Urothelium cell line (cell line): Measurements from ENCODE around the gene DENND1A.
"Not testable (repeated sequence)": the region's sequence is repeated elsewhere in the genome, so short reads cannot be mapped to it uniquely, and the experiment has no call there.

ENCODE experiments used
- DNase-seq: peaks from one replicate; pipeline ENCODE4 v3.0.0; 2011; ENCODE audit warnings: low spot score, mixed read lengths
- FAIRE-seq: peaks from 2 replicates; lab custom pipeline; 2011; peaks lifted over from hg19 to GRCh38; lab: Jason Lieb, UNC

DENND1A gene

DNA sequence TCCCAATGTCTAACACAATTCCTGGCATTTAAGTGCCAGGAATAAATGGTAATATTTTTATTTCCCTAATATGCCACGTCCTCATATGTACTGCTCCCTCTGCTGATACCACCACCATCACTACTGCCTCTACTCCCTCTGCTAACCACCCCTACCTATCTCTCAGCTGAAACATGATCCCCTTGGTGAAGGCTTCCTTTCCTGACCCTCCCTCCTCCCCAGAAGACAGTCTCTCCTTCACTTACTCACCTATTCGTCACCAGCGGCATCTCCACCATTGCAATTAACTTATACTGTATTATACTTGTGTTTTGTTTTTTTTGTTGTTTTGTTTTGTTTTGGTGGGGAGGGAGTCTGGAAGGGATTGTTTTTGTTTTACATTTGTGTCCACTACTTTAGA, 4.8 kb downstream of the DENND1A start:
- DNase-seq = no peak
- no peak for FAIRE-seq

DNA sequence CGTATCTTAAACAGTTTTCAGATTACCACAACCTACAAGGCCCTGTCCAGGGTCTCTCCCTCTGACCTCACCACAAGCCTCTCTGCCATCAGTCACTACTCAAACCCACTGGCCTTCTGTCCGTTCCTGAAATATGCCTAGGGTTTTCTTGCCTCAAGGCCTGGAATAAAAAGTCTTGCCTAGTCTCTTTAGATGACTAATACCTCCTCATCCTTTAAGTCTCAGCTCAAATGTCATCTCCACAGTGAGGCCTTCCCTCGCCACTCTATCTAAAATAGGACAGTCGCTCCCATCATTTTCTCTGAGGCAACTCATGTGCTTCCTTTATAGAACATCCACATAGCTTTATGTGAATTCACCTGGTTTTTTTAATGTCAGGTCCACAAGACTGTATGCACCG, 5.2 kb downstream of the DENND1A start:
- DNase-seq (no peak), FAIRE-seq (no peak)

DNA sequence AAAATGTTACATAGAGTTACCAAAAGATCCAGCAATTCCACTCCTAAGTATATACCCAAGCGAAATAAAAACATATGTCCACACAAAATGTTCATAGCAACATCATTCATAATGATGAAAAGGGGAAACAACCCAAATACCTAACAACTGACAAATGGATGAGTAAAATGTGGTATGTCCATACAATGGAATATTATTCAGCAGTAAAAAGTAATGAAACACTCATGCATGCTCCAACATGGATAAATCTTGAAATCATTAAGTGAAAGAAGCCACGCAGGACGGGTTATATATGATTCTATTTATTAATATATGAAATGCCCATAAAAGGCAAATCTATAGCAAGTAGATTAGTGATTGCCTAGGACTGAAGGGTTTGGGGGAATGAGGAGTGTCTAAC, 6.0 kb downstream of the DENND1A start:
- DNase-seq (no peak), FAIRE-seq (no peak)

DNA sequence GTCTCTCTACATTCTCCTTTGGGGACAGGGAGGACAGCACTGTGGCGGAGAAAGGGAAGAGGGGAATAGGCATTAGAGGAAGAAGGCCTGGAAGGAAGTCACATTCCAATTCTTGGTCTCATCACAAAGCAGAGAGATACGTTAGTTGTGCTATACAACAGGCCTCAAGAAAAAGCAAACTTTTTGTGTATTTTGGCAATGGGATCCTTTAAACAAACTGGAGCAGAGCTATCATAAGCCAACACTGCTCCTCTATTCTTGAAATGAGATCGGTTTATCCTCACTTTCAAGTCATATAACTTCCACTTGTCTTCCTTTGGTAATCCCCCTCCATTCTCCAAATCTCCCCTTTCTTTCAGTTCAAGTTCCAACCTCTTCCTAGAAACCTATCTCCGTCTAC, 6.5 kb downstream of the DENND1A start:
- DNase-seq = no peak
- no peak for FAIRE-seq

DNA sequence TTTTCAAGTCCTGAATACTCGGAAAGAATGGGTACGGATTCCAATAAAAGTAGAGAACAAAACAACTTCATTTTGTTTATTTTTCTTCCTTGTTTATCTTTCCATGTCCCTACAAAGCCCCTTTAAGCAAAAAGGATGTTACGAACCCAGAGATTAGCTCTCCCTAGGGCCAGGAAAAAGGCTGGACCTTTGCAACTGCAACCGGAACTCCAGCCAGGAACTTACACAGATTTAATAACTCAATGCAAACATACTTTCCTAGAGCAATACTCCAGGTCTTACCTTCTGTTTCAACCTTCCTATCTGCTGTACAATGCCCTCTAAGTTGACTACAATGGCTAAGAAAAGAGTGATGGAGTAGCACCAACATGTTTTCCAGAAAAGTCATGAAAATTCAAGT, 7.0 kb downstream of the DENND1A start:
- no peak for FAIRE-seq
- no peak for DNase-seq

DNA sequence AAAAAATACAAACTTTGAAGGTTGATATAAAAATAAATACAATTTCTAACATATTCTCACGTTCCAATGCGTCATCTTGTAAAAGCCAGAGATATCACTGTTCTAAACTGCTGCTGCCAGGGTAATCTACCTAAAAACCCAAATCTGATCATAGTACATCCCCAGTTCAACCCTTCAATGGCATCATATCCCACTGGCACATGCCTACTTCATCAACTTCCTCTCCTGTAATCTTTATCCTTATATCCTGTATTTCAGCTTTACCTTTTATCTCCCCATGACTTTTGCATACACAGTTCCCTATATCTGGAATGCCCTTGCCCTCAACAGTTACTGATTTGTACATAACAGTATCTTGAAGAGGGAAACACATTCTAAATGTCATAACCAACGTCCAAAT, 7.5 kb downstream of the DENND1A start:
- DNase-seq (no peak), FAIRE-seq (no peak)

DNA sequence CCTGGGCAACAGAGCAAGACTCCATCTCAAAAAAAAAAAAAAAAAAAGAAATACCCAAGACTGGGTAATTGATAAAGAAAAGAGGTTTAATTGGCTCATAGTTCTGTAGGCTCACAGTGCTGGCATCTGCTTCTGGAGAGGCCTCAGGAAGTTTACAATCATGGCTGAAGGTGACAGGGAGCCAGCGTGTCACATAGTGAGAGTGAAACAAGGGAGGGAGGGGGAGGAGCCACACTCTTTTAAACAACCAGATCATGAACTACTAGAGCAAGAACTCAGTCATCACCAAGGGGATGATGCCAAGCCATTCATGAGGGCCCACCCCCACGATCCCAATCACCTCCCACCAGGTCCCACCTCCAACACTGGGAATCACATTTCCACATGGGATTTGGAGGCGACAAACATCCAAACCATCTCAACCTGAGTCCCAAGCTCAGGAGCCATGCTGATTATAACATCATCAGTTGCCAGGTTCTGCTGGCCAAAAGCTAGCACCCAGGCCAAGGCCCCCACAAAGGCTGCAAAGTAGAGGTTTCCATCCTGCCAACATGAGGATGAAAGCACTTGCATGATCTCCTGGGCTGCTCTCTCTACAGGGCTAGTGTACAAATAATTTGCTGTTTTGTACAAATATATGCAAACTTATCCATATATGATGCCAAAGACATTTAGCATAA, 15.3 kb downstream of the DENND1A start:
- DNase-seq (no peak), FAIRE-seq (no peak)

DNA sequence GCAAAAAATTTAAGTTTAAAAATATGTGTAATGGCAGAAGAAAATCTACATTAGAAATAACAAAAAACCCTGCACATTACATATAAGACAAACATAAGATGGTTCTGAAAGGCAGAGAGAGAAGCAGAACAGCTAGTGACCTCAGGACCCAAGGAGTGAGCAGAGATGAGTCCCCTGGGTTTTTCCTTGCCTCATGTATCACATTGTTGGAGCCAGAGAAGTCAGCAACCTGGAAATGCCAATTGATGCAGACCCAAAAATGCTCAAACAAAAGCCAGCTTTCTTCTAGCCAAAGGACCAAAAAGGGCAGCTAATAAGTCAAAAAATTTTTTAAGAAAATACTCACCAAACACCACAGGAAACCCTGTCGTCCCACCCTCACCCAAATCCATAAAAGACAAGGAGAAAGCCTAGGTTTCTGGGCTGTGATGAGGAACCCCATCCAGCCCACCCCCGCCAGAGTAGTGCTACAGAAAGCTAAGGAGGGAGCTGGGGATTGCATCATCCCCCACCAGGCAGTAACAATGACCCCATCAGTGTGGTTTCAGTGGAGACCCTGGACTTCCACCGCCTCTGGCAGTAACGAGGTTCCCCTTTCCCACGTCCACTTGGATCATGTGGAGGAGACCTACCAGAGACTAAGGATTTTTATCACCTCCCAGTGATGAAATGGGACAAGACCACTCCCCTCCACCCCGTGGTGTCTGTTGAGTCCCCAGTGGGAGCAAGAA, 17.6 kb downstream of the DENND1A start:
- no peak for FAIRE-seq
- DNase-seq = no peak

DNA sequence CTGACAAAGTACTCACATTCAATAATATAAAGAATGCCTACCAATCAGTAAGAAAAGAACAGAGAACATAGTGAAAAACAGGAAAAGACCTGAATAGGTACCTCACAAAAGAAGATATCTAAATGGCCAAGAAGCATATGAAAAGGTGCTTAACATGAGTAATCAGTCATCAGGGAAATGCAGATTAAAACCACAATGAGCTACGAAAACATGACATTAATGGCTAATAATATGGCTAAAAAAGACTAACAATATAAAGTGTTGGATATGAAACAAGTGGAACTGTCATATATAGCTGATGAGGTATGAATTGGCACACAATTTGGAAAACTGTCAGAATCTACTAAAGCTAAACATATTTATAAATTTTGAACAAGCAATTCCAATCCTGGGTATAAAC, 18.9 kb downstream of the DENND1A start:
- FAIRE-seq (no peak), DNase-seq (no peak)

DNA sequence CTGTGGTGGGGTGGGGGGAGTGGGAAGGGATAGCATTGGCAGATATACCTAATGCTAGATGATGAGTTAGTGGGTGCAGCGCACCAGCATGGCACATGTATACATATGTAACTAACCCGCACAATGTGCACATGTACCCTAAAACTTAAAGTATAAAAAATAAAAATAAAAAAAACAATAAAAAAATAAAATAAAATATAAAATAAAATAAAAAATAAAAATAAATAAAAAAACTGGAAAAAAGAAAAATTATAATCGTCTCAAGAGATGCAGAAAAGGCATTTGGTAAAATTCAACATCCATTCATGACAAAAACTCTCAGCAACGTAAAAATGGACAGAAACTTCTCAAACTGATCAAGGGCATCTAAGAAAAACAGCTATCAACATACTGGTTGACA, 20.7 kb downstream of the DENND1A start:
- DNase-seq, FAIRE-seq: not testable (repeated sequence)

DNA sequence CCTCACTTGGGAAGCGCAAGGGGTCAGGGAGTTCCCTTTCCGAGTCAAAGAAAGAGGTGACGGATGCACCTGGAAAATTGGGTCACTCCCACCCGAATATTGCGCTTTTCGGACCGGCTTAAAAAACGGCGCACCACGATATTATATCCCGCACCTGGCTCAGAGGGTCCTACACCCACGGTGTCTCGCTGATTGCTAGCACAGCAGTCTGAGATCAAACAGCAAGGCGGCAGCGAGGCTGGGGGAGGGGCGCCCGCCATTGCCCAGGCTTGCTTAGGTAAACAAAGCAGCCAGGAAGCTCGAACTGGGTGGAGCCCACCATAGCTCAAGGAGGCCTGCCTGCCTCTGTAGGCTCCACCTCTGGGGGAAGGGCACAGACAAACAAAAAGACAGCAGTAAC, 26.4 kb downstream of the DENND1A start:
- FAIRE-seq, DNase-seq: not testable (repeated sequence)

DNA sequence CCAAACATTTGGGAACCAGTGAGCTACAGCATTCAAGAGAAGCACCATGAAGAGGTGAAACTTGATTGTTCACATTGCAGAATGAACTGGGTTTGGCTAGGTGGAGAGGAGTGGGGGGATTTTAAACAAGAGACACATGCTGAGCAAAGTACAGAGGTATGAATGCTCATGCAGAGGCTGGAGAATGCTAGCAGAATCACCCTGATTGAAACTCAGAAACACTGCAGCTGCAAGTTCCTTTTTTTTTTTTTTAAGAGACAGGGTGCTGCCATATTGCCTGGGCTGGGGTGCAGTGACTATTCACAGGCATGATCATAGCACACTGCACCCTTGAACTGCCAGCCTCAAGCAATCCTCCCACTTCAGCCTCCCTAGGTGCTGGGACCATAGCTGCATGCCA, 35.1 kb downstream of the DENND1A start:
- DNase-seq (no peak), FAIRE-seq (no peak)

DNA sequence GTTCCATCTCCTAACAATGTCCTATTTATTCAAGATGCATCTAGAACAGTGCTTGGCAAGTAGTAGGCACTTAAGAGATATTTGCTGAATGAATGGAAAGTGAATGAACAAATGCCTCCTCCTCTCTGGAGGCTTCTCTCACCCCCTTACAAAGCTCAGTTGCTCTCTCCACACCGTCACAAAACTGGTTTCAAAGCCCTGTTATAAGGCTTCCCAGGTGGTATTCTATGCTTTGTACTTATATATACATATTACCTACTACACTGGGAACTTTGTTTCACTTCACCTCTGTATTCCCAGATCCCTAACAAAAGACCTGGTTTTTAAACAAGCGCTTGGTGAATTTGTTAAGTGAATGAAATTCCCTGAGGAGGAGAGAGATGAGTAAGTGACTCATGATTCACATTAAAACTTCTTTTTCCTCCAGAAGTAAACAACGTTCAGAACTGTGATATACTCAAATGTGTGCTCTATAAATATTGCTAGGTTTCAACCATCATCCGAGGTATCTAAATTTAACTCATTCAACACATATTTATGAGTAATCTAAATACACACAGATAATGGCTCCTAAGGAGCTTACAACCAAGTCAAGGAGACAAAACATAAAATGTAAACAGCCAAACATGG, 36.0 kb downstream of the DENND1A start:
- no peak for FAIRE-seq
- no peak for DNase-seq

DNA sequence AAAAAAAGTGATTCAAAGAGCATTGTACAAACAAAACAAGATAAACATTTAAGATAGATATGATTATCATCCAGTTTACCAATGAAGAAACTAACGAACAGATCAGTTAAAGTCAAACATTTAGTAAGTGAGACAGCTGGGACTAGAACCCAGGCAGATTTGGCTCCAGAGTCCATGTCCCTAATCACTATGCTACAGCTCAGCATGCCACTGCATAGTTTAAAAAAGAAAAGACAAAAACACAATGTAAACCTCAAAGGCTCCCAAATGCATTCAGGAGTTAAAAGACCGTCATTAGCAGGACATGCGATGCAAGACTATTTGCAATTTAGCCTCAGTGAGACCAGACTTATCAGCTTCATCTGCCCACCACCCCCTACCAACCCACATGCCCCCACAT, 36.8 kb downstream of the DENND1A start:
- DNase-seq (no peak), FAIRE-seq (no peak)

DNA sequence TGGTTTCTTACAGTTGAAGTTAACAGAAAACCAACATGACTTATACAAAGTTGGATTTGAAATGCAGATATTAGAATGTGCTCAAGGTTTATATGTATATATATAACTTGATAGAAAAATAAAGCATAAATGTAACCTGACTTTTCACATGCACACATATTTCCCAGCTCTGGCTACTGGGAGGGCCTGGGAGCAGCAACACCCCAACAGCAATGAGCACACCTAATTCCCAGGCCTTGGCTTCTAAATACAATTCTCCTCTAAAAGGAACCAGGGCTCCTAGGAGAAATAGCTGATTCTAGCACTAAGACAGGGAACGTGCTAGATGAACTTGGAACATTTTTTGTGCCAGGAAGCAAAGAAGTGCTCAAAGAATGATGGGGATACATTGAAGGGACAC, 42.1 kb downstream of the DENND1A start:
- FAIRE-seq = no peak
- DNase-seq = no peak

DNA sequence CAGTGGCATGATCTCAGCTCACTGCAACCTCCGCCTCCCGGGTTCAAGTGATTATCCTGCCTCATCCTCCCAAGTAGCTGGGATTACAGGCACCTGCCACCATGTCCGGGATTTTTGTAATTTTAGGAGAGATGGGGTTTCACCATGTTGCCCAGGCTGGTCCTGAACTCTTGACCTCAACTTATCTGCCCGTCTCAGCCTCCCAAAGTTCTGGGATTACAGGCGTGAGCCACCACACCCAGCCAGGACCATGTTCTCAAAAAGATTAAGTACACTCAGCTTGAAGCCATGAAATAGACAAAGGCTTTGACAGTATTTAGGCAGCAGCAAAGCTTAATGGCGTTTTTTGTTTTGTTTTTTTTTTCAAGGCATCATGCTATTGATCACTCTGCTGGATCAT, 44.1 kb downstream of the DENND1A start:
- DNase-seq, FAIRE-seq: not testable (repeated sequence)

DNA sequence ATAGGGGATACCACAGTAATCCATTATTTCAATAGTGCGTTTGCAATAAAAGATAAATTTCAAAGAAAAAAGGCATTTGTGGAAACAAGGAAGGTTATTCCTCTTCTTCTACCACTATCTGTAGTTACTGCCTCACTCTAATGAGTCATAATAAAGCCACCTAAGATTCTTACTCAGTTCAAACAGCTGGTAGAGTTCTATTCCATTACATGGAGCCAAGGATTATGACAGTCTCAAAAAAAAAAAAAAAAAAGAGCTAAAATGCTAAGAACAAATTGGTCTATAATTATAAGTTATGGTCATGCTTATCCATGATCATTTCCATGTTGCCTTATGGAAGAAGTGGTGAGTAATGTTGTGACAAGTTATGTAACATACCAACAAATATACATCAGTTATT, 46.3 kb downstream of the DENND1A start:
- DNase-seq (no peak), FAIRE-seq (no peak)

DNA sequence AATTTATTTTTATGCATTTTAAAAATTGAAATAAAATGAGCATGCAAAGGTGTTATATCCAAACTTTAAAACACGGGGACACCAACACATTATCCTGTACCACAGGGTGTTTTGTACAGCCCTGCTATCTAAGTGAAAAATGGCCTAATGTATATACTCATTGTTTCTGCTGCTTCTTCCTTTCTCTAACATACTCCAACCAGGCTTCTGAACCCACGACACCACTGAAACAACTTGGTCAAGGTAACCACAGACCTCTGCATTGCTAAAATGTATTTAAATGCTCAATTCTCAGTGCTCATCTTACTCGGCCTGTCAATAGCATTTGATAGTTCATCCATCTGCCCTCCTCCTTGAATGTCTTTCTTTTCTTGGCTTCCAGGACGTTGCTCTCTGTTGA, 48.3 kb downstream of the DENND1A start:
- DNase-seq (no peak), FAIRE-seq (no peak)

DNA sequence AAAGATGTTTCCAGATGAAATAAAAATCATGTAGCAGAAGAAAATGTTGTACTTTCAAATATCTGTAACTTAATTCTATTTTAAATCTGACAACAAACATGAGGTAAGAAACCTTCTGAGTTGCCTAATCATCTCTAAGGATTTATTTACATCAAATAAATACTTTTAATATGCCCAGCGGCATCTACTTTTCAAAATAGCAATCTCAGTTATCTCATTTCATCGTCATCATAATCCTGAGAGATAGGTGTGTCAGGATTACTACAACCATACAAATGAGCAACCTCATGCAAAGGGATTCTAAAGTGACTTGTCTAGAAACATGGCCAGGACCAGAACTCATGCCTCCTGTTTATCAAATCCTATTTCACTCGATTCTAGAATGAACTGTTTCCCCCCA, 49.5 kb downstream of the DENND1A start:
- no peak for DNase-seq

DNA sequence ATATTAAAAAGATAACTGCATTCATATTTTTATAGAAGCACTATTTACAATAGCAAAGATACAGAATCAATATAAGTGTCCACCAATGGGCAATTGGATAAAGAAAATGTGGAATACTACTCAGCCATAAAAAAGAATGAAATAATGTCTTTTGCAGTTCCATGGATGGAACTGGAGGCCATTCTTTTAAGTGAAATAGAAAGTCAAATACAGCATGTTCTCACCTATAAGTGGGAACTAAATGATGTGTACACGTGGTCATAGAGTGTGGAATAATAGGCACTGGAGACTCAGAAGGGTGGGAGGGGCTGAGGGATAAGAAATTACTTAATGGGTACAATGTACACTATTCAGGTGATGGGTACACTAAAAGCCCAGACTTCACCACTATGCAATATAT, 53.2 kb downstream of the DENND1A start:
- no peak for DNase-seq
- no peak for FAIRE-seq

More for the DNA sequence above, 49.5 kb downstream of the DENND1A start:
- no peak for FAIRE-seq

DNA sequence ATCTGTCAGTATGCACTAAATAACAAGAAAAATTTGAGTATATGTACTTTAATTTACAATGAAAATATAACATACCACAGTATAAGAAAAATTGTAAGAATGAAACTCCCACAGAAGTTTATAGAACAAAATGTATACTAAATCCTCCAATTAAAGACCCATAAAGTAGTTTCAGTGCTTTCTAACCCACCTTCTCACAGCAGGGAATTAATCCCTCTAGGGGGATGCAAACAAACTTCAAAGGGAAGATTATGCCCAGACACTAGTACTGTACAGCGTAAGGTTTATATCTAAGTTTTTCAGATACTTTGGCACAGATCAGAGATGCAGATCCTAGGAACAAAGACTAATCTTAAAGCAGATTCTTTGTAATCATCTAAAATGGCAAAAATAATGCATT, 57.2 kb downstream of the DENND1A start:
- DNase-seq (no peak), FAIRE-seq (no peak)

DNA sequence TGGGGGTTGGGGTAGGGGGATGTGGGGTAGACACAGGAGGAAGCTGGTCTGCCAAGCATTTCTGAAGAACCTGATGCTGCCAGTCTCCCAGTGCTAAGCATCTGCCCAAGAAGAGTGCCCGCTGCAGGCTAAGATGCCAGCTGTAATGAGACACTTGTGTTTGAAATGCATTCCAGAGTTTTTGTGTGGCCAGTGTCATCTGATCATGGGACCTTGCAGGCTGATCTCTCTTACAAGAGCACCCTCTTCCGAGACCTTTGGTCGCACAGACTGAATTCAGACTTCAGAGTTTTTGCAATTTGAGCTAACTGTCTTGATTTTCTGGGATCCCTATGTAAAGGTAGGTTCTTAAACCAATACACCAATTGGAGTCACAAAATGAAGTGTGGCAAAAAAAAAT, 58.1 kb downstream of the DENND1A start:
- no peak for FAIRE-seq
- no peak for DNase-seq
